GM18517 (cell line): ENCODE results near the gene GTPBP6.

Source experiments
- ATAC-seq: cut with Tn5 transposase; IDR thresholded peaks from one replicate; pipeline ENCODE4 v1.9.1; 2021; ENCODE audit warnings: mild to moderate bottlenecking, moderate library complexity; ENCODE audit not compliant: unreplicated experiment

Gene GTPBP6, protein sequence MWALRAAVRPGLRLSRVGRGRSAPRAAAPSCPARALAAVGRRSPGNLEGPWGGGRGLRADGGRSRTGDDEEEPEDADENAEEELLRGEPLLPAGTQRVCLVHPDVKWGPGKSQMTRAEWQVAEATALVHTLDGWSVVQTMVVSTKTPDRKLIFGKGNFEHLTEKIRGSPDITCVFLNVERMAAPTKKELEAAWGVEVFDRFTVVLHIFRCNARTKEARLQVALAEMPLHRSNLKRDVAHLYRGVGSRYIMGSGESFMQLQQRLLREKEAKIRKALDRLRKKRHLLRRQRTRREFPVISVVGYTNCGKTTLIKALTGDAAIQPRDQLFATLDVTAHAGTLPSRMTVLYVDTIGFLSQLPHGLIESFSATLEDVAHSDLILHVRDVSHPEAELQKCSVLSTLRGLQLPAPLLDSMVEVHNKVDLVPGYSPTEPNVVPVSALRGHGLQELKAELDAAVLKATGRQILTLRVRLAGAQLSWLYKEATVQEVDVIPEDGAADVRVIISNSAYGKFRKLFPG

DNA sequence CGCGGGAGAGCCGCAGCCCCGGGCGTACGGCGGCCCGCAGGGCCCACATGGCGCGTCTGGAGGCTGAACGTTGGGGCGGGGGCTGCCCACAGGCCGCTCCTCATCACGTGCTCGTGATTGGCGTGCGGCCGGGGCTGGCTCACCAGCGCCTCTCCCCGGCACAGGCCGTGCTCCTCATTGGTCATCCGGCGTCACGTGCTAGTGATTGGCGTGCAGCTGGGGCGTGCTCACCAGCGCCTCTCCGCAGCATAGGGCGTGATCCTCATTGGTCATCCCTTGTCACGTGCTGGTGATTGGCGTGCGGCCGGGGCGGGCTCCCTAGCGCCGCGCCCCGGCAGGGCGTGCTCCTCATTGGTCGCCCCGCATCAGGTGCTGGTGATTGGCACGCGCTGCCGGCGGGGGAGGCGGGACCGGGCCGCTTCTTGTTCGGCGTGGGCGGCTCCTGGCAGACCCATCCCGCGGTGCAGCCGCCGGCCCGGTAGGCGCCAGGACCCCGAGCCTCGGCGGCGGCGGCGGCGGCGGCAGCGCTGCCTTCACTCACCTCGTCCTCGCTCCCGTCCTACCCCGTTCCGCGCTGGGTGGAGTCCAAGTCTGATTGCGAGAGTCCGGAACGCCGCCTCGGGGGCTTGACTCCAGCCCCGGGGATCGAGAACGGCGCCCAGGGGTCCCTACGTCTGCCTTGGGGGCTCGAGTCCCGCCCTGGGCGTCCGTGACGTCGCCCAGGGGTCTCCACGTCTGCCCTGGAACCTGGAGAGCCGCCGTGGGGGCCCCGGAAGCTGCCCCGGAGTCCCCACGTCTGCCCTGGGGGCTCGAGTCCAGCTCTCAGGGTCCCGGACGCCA lies at the start of gene GTPBP6:
Gene GTPBP6, minus strand, starts transcription at position 58 of the 840 bp plus-strand sequence. Its CDS starts 9 bp downstream, at position 49.
- peak; percentile 88 for ATAC-seq

- no peak for ATAC-seq
Observed at GRCh38 chrX:367866-368265, 49.3 kb upstream of the GTPBP6 start.

DNA sequence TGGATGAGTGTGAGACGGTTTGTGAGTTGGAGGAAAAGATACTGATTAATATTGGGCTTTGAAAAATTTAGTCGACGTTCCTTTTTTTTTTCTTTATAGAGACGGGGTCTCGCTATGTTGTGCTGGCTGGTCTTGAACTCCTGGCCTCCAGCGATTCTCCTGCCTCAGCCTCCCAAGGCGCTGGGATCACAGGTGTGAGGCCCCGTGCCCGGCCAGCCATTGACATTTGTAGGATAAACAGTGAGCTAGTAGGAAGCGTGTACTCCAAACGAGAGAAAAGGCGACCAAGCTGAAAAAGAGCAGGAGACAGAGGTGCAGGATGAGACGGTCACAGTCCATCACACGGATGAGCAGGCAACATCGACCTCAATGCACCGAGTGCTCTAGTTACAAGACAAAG lies 48.8 kb upstream of the GTPBP6 start:
- no peak for ATAC-seq

- ATAC-seq, result no peak
Observed at GRCh38 chrX:363621-364375, 45.2 kb upstream of the GTPBP6 start.

- ATAC-seq, result no peak
Observed at GRCh38 chrX:362937-363620, 44.5 kb upstream of the GTPBP6 start.

DNA sequence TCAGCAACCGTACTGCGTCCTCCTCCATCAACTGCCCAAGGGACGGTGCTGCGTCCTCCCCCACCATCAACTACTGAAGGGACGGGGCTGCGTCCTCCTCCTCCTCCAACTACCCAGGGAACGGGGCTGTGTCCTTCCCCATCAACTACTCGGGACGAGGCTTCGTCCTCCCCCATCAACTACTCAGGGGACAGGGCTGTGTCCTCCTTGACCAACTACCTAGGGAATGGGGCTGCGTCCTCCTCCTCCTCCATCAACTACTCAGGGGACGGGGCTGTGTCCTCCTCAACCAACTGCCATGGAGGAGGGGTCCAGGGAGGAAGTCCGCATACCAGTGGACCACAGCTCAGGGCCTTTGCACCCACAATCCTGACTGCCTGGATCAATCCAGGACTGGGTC lies 43.8 kb upstream of the GTPBP6 start:
- no peak for ATAC-seq

- ATAC-seq, result no peak
Observed at GRCh38 chrX:361231-362145, 42.9 kb upstream of the GTPBP6 start.

- no peak for ATAC-seq
Observed at GRCh38 chrX:360496-361150, 42.0 kb upstream of the GTPBP6 start.

- no peak for ATAC-seq
Observed at GRCh38 chrX:358651-359143, 40.1 kb upstream of the GTPBP6 start.

GRCh38 chrX:357693-358471 lies 39.3 kb upstream of the GTPBP6 start:
- no peak for ATAC-seq

- ATAC-seq, result no peak
Observed at GRCh38 chrX:357035-357692, 38.6 kb upstream of the GTPBP6 start.

DNA sequence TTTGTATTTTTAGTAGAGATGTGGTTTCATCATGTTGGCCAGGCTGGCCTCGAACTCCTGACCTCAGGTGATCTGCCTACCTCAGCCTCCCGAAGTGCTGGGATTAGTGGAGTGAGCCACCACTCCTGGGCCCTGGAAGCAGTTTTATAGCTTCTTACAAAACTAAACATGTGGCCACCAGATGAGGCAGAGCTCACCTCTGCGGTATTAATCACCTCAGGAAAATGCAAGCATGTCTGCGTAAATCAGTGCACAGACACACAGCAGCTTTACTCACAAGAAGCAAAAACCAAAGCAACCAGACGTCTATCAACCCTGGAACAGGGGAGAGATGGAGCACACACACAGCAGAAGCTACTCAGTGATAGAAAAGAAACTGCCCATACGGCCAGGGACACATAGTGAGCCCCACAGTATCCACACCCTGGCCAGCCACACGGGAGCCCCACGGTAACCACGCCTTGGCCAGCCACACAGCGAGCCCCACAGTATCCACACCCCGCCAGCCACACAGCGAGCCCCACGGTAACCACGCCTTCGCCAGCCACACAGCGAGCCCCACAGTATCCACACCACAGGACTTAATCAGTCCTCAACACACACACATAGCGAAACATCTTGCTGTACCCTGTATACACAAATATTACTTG lies 37.9 kb upstream of the GTPBP6 start:
- no peak for ATAC-seq

- ATAC-seq, result no peak
Observed at GRCh38 chrX:355329-356050, 36.9 kb upstream of the GTPBP6 start.

GRCh38 chrX:353566-354535 lies 35.3 kb upstream of the GTPBP6 start:
- no peak for ATAC-seq
